IPS DF 4.7 (cell line): ENCODE data around the gene PPFIA4.

ENCODE experiments used
- DNase-seq: peaks from one replicate; pipeline ENCODE4 v3.0.0-alpha.2; 2013; ENCODE audit warnings: low spot score; ENCODE audit errors: extremely low read depth

Gene PPFIA4

DNA sequence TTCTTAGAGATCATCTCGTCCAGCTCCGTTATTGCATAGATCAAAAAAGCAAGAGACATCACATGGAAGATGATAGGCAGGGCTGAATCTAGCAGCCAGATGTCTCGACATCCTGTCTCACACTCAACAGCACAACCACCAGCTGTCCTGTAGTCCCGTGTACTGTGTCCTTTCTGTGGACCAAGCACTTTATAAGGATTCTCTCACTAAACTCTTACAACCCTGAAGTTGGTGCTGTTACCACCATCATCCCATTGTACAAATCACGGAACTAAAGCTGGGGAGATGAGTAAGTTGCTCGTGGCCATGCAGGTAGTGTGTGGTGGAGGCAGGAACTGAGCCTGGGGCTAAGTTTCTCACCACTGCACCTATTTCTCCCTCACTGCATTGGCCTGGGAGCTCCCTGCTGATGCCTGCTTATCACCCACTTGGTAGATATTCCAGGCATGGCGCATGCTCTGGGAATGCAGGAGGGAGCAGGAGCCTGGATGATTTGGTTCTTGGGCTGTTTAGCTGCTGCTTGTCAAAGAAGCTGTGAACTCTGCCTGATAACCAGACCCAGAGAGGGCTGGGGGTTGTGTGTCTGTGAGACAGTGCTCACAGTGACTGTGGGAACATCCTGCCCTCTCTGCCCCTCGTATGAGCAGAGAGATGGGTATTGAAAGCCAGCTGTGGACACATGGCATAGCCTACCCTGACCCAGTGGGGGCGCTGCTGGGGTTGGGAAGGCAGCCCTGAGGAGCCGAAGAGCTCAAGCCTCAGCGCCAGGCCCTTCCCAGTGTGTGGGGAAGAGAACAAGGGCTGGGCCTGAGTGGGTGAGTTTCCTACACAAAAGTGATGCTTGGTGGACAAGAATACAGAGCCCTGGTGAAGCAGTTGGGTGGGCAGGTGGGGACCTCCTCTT lies 13.6 kb downstream of the PPFIA4 start:
- no peak for DNase-seq

DNA sequence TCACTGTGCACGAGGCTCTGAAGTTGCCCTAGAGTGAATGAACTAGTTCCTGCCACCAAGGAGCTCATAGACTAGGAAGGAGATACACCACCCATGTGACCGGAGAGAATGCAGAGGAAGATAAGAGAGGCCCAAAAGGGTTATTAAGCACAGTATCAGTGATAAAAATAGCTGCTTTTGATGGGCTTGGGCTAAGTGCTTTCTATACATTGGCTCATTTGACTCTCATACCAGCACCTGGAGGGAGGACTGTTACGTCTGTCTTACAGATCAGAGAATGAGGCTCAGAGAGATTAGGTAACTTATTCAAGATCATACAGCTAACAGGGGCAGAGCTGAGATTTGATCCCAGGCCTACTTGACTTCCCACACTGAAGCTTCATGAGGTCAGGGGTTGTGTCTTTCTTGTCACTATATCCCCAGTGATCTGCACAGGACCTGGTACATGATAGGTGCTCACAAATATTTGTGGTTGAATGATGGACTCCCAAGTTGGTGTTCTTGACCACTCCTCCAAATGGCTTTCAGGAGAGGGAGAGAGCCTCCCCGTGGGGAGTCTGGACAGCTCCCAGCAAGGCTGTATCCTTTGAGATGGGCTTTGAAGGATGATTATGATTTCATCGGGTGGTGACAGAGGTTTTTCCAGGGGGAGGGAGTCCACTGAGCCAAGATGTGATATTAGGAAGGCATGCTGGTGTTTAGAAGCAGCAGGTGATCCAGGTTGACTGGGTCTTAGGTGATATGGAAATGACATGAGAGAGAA lies 14.4 kb downstream of the PPFIA4 start:
- no peak for DNase-seq

DNA sequence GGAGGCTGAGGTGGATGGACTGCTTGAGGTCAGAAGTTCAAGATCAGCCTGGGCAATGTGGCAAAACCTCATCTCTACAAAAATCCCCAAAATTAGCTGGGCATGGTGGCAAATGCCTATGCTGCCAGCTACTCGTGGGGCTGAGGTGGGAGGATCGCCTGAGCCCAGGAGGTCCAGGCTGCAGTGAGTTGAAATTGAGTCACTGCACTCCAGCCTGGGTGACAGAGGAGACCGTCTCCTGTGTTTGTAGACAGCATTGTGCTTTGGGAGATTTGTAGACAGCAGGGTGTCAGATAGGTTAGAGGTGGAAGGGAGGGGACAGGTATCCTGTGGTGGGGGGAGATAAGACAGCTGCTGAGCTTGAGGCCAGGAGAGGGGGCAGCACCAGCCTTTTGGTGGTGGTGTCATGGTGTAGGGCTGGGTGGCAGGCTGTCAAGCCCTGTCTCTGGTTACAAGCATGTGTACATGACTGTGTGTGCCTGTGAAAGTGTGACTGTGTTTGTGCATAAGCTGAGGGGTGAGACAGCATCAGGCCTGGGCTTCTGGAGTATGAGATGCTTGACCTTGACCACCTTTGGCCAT lies 15.2 kb downstream of the PPFIA4 start:
- DNase-seq, result no peak

DNA sequence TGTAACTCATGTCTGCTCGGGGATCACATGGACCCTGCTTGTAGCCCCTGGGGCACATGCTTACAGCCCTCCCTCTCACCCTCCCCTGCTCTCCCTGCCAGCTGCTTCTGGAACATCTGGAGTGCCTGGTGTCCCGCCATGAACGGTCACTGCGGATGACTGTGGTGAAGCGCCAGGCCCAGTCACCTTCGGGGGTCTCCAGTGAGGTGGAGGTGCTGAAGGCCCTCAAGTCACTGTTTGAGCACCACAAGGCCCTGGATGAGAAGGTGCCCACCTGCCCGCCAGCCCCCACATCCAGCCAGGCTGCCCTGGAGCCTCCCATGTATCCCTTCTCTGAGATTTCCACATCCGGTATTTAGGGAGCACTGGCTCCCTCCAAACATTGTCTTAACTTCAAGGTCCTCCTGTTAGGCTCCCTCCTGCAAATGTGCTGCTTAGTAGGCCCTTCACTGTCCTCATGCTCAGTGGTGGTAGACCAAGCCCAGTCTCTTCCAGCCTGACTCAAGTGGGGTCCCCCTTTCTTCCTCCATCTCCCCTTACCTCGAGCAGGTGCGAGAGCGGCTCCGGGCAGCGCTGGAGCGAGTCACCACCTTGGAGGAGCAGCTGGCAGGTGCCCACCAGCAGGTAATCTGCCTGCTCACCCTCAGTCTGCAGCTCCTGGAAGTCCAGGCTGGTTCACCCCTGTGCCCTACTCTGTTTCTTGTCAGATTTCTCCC lies 17.7 kb downstream of the PPFIA4 start:
- no peak for DNase-seq

DNA sequence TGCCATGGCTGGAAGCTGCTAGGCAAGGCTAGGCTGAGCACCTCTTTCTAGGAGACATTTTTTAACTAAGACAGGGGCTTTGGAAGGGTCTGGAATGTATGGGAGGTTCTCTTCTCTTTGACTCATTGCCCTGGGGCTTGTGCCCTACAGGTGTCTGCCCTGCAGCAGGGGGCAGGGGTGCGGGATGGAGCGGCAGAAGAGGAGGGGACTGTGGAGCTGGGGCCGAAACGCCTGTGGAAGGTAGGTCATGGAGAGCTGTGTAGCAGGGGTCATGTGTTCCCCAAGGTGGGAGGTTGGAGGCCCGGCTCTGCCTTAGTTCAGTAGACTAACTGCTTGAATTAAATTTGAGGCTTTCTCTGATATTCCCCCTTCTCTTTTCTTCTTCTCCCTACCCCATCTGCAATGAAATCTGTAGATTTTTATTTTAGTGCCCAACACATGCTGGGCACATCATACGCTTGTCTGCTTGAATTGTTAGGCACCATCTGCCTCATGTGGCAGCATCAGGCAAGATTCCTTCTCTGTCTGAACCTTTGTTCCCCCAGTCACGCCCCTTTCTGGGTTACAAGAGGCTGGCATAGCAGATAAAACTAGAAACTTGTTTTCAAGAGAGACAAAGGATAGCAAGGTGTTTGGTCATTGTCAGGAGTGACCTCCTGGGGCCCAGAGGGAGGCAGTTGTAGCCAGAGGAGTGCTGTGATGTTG lies 18.4 kb downstream of the PPFIA4 start:
- no peak for DNase-seq

DNA sequence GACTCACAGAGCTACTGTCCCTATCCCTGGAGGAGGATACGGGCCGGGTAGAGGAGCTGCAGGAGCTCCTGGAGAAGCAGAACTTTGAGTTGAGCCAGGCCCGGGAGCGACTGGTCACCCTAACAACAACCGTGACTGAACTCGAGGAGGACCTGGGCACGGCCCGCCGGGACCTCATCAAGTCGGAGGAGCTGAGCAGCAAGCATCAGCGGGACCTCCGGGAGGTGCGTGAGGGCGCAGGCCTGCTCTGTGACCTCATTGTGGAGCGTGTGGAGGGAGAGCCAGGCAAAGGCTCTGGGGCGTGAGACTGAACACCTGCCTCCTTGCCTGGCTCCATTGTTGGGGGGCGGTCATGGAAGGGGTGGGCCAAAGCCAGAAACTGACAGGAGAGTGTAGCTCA lies 19.0 kb downstream of the PPFIA4 start:
- DNase-seq, result no peak

DNA sequence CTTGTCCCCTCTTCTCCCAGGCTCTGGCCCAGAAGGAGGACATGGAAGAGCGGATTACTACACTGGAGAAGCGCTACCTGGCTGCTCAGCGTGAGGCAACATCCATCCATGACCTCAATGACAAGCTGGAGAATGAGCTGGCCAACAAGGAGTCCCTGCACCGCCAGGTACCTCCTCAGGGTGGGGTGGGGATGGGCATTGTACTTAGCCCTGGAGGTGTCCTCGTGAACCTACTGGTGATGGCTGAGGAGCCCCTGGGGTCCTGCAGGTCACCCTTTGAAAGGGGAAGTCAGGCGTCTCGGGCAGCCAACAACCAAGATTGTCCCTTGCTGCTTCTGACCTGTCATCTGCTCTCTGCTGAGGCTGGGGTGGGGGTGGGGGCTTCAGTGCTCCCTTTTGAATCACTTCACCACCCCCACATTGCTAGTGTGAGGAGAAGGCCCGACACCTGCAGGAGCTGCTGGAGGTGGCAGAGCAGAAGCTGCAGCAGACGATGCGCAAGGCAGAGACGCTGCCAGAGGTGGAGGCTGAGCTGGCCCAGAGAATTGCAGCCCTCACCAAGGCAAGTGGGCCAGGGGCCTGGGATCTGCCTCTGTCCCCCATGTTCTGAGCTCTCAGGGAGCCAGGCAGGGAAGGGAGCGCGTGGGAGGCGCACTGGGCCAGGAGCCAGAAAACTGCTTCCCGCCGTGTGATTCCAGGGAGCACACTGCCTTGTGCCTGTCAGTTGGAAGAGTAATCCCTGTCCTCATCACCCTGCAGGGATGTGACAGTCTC lies 19.7 kb downstream of the PPFIA4 start:
- no peak for DNase-seq

DNA sequence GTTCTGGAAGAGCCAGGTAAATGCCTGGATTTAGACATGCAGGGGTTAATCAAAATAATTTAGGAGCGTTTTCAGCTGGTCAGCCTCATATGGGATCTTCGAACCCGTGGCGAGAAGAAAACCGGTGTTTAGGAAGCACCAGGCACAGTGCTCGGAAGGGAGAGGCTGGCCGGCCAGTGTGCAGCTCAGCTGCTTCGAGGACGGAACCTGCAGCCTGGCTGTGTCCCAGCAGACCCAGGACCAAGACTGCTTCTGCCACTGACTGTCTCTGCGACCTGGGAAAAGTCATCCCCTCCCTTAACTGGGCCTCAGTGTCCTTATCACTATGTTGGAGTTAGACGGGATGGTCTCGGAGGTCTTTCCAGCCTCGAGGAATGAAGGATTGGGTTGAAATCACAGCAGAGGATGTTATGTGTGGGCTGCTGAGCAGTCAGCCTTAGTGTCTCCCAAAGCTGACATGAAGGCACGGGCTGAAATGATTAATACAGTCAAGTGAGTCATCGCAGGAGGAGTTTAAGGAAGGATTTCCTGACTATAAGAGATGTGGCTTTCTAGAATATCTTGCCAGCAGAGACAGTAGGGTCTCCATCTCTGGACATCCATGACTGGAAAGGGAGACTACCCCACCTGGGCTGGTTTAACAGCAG lies 20.8 kb downstream of the PPFIA4 start:
- DNase-seq, result no peak

DNA sequence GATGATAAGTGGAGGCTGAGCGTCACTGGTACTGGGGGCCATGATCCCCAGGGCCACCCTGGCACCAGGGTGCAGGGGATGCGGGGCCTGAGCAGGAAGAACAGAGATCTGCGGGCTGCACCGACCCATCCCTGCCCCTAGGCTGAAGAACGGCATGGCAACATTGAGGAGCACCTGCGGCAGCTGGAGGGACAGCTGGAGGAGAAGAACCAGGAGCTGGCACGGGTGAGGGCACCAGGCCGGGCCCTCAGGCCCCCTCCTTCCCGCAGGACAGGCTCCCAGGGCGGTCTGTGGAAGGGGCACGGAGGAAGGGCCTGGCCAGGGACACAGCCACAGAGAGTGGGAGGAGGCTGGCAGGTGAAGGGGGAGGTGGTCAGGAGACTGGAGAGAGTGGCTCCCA lies 21.8 kb downstream of the PPFIA4 start:
- no peak for DNase-seq

DNA sequence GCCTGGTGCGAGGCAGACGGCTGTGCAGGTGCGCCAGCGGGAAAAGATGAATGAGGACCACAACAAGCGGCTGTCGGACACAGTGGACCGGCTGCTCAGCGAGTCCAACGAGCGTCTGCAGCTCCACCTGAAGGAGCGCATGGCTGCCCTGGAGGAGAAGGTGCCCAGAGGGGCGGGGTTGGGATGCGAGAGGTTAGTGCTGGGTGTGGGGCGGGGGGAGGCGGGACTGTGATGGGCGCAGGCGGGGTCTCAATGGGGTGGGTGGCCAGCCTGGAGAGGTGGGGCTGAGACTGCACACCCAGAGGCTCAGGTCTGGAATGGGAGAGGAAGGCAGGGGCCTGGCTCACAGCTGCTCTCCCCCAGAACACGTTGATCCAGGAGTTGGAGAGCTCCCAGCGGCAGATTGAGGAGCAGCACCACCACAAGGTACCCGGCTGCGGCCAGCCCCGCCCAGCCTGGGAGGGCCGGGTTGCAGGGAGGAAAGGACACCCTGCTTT lies 22.3 kb downstream of the PPFIA4 start:
- DNase-seq, result no peak

DNA sequence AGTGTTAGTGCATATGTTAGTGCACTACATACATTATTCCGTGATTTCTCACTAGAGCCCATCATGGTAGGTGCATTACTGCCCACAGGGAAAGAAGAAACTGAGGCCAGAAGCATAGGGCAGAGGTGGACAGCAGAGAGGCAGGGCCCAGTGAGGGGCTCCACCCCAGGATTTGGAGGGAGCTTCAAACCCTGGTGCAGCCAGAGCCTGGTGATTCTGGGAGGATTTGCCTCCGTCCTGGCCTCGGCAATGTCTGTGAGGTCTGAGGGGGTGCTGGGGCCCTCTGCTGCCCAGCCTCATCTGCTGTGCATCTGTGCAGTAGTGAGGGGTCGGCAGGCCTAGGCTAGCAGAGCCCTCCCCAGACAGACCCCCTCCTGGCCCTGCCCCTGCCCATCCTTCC lies 22.8 kb downstream of the PPFIA4 start:
- no peak for DNase-seq

DNA sequence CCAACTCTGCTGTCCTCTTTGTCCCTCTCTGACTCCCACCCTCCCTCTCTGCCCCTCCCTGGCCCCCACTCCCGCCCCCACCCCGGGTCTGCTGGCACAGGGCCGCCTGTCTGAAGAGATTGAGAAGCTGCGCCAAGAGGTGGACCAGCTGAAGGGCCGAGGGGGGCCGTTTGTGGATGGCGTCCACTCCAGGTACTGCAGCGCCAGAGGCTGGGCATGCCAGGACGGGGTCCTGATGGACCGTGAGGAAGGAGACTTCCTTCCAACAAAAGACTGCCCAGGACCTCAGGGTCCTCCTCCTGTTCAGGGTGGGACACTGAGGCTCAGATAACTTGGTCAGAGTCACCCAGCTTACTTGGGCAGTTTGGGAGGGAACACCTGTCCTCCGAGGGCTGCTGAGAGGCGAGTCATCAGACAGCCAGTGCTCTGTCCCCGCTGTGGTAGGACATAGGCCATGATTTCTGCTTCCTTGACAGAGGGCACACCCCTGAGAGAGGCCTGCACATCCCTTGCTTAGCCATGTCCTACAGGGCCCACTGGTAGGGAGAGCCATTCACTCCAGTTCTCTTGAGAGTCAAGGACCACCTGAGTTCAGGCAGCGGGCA lies 23.4 kb downstream of the PPFIA4 start:
- DNase-seq, result no peak

DNA sequence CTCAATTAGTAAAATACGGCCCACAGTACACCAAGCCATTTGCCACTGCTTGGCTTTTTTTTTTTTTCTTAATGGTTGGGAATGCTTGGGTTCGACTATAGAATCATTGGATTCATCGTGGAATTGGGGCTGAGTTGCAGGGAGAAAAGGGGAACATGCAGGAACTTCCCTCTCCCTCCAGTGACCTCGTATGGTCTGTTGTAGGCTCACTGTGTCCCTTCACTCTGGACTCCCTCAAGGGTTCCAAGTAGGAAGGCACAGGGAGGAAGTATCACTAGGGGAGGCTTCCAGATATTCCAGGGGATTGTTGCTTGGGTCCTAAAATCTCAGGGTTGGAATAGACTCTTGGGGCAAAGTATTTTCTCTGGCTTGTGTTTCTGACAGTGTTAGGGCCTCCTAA lies 24.5 kb downstream of the PPFIA4 start:
- no peak for DNase-seq

DNA sequence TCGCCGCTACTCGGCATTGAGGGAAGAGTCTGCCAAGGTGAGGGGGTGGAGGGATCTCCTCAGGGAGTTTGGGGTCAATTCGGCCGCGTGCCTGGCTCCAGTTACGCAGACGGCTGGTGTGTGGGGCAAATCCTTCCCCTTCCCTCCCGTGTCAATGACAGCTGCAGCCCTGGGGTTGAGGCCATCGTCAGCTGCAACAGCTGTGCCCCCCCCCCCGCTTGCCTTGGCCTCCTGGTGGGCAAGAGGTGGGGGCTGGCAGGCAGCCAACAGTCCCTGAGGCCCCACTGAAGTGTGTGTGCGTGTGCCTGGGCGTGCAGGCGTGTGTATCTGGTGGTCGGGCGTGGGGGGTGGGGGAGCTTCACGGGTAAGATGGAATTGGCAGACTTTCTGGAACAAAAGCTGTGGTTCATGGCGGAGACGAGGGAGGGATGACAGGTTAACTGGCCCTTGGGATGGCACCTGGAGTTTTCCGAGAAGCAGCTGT lies 25.6 kb downstream of the PPFIA4 start:
- no peak for DNase-seq

DNA sequence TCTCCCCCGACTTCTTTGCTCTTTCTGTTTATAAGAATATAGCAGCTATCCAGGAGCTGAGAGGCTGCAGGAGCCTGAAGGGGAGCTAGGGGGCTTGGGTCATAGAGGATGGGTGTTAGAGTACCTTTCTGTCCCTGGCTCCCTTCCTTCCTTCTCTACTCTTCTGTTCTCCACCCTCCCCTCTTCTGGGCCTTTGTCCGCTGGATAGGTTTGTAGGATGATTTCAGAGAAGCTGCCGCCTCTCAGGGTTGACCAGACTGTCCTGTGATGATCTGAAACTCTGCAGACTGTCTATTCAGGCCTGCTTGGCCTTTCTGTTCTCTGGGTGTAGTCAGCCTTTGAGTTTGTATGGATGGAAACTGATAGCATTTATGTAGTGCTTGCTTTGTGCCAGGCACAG lies 26.3 kb downstream of the PPFIA4 start:
- no peak for DNase-seq

DNA sequence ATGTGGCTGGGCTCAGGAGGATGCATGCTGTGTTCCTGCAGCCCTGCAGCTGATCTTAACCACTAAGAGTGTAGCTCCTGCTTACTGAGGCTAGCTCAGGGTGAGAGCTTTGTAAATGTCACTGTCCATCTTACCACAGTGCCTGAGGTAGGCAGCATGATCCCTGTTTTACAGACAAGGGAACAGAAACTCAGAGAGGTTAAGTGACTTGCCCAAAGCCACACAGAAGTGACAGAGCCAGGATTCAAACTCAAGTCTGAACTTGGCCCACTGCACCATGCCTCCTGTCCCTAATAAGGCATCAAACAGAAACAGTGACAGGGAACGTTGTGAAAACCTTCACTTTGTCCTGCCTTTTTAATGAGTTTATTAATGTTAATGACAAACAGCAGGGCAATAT lies 27.9 kb downstream of the PPFIA4 start:
- DNase-seq, result no peak

DNA sequence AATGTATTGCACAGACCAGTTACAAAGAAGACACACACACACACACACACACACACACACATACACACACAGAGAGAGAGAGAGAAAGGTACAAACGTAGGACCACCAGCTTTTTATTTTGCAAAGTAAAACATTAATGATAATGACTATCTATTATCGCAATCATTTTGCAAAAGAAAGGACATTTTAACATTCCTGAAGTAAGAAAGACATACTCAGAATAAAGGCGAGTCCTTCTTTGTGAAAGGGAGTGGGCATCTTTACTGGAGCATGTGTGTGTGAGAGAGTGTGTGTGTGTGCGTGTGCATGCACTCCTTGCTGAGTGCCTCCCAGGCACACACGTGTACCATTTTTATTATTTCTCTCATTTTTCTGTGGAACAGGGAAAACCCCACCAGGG lies 28.4 kb downstream of the PPFIA4 start:
- no peak for DNase-seq

DNA sequence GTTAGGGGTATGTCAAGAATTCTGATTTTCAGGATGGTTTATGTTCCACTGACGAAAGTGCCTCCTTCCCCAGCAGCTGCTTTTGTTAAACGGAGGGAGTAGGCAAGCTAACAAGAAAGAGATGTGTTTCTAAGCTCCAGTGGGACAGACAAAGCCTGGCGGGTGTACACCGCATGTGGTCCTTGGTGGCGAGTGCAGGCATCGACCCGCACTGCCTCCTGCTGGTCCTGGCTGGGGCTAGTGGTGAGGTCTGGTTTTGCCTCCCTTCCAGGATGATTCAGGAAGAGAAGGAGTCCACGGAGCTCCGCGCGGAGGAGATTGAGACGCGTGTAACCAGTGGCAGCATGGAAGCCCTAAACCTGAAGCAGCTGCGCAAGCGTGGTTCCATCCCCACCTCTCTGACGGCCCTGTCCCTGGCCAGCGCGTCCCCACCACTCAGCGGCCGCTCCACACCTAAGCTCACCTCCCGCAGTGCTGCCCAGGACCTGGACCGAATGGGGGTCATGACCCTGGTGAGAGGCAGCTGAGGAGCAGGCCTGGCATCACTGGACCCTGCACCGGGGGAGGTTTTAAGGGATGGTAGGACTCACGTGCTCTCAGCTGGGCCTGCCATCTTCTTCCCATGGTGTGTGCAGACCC lies 29.0 kb downstream of the PPFIA4 start:
- no peak for DNase-seq

DNA sequence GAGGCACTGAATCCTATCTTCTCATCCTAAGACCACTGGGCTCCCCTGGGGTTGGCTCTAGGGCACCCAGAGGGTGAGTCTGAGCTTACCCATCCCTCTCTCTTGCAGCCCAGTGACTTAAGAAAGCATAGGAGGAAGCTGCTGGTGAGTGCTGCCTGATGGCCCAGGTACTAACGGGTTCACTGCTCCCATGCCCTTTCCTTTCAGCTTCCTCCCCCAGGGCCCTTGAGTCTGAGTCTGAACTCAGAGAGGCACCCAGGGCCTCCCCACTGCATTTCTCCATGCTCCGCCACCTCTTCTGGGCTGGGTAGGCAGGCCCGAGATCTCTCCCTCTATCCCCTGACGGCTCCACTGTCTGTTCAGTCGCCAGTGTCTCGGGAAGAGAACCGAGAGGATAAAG lies 29.7 kb downstream of the PPFIA4 start:
- DNase-seq, result no peak
